Tibial nerve (tissue), 3 donors: Measurements from ENCODE around the gene MXD3.

Experiments
- POLR2A ChIP-seq, 2 donors: fragments of 450-650 bp; IDR thresholded peaks; one replicate each; pipeline ENCODE4 v1.6.1; 2017; ENCODE audit warnings: antibody characterized with exemption in 2 of 2, mild to moderate bottlenecking in 2 of 2, moderate library complexity in 2 of 2
- TF ChIP-seq, protein P1 (sequence below), 5 experiments: fragments of 200-600 bp in 3 of 5; fragments of 450-650 bp in 2 of 5; sonication (generic) in 3 of 5; IDR thresholded peaks; one replicate each; pipeline ENCODE4 v1.5.1; 2016 to 2019; ENCODE audit warnings: antibody characterized with exemption in 5 of 5, mild to moderate bottlenecking in 3 of 5, moderate library complexity in 2 of 5

DNA sequence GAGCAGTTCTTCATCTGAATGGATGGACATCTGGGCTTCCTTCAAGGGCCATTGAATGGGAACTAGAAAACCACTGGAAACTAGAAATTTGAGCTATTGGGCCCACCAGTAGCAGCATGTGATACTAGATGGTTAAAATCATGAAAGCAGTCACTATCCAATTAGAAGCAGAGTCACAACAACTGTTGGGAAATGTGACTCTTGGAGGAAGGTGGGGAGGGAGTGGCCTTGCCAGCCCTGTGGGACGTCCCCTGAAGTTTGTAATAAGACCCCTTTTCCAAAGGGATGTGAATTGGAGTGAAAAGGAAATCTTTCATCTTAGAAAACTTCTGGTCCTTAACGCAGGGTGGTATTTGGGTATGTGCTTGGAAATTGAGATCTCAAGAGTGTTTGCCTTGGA lies 13.8 kb downstream of the MXD3 start:
- TF ChIP-seq, protein P1, sequence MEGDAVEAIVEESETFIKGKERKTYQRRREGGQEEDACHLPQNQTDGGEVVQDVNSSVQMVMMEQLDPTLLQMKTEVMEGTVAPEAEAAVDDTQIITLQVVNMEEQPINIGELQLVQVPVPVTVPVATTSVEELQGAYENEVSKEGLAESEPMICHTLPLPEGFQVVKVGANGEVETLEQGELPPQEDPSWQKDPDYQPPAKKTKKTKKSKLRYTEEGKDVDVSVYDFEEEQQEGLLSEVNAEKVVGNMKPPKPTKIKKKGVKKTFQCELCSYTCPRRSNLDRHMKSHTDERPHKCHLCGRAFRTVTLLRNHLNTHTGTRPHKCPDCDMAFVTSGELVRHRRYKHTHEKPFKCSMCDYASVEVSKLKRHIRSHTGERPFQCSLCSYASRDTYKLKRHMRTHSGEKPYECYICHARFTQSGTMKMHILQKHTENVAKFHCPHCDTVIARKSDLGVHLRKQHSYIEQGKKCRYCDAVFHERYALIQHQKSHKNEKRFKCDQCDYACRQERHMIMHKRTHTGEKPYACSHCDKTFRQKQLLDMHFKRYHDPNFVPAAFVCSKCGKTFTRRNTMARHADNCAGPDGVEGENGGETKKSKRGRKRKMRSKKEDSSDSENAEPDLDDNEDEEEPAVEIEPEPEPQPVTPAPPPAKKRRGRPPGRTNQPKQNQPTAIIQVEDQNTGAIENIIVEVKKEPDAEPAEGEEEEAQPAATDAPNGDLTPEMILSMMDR (IDR thresholded peaks at IDR 0.05), result no peak
- TF ChIP-seq POLR2A (IDR thresholded peaks at IDR 0.05), result no peak
